ENCODE measurements around the gene DIAPH3. TPM values are rescaled to one million over a fixed set of nuclear protein-coding genes. Genes with fewer than 3 reads are reported as not detected.

DIAPH3 gene
- polyA plus RNA-seq, 3 donors, result 0.04 to 0.09 TPM; not detected in 1

- H3K4me1 Mint-ChIP-seq, result no peaks in the 10 kb centered on the region
- Histone ChIP-seq H4K20me1 (ENCODE audit: insufficient read depth, low read length) (no peaks in the 10 kb centered on the region), H3K4me3 (replicated peaks in 1 of 3; ENCODE audit: low read depth in 2 of 3, low read length in 3 of 3) (no peak overlapping the region), H3K79me2 (ENCODE audit: insufficient read depth, low read length) (no peaks in the 10 kb centered on the region), H3K4me2 (replicated peaks; ENCODE audit: extremely low read depth, low read length, poor library complexity, severe bottlenecking) (no peak overlapping the region), H3K27me3 (ENCODE audit: control insufficient read depth in 2 of 2, insufficient read depth in 2 of 2, low read length in 2 of 2) (no peaks in the 10 kb centered on the region), H3K27ac (ENCODE audit: low read depth in 1 of 2, low read length in 2 of 2) (no peak overlapping the region), H3K4me1 (ENCODE audit: control insufficient read depth in 1 of 2, insufficient read depth in 2 of 2, low read length in 2 of 2) (no peaks in the 10 kb centered on the region), H2AFZ (ENCODE audit: insufficient read depth, low read depth, low read length, poor library complexity, severe bottlenecking) (no peak overlapping the region), H3K9me3 (replicated peaks in 1 of 2; ENCODE audit: control insufficient read depth in 1 of 2, insufficient read depth in 1 of 2, low read length in 2 of 2) (no peaks in the 10 kb centered on the region), H3K36me3 (replicated peaks in 1 of 2; ENCODE audit: control insufficient read depth in 1 of 2, insufficient read depth in 2 of 2, low read length in 2 of 2) (no peaks in the 10 kb centered on the region), H3K9ac (ENCODE audit: insufficient read depth, low read length, poor library complexity, severe bottlenecking) (no peak overlapping the region)
- H3K27ac Mint-ChIP-seq, result no peak overlapping the region
- H3K36me3 Mint-ChIP-seq, result peaks cover 0 to 3% of the 10 kb centered on the region in 2 donors
- no peaks in the 10 kb centered on the region for H3K9me3 Mint-ChIP-seq
- no peak for DNase-seq
- TF ChIP-seq CTCF (IDR thresholded peaks at IDR 0.05), result no peak
- peaks cover 0 to 2% (median 0%) of the 10 kb centered on the region in 3 donors for H3K27me3 Mint-ChIP-seq (ENCODE audit: low read depth in 3 of 3)
- no peak overlapping the region for H3K4me3 Mint-ChIP-seq
- intact Hi-C loops (cut with micrococcal nuclease), result no loop called here
- WGBS (ENCODE audit: insufficient coverage), result 100% methylated on average over 3 of the region's 6 CpGs
Observed at GRCh38 chr13:59774491-59774971, 389.2 kb downstream of the DIAPH3 start.

DNA sequence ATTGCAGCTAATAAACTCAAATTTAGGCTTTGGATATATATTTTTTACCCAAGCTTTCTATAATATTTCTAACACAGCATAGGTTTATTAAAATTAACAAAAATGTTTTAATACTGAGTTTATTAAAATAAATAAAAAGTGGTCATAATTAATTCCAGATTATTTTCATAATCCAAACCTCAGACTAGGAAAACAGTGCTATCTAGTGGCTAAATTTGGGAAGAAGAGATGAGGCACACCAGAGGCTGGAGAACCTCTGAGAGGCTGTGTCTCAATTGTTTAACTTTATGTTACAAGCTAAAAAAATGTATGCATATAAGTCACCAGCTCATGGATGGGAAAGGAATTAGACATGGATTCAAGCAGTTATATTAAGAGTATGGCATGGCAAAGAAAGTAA is 392.5 kb downstream of the DIAPH3 start:
- Histone ChIP-seq H3K9me3 (replicated peaks in 1 of 2; ENCODE audit: control insufficient read depth in 1 of 2, insufficient read depth in 1 of 2, low read length in 2 of 2) (no peaks in the 10 kb centered on the region), H3K4me2 (replicated peaks; ENCODE audit: extremely low read depth, low read length, poor library complexity, severe bottlenecking) (no peak overlapping the region), H4K20me1 (ENCODE audit: insufficient read depth, low read length) (no peaks in the 10 kb centered on the region), H3K27ac (ENCODE audit: low read depth in 1 of 2, low read length in 2 of 2) (no peak overlapping the region), H3K79me2 (ENCODE audit: insufficient read depth, low read length) (no peaks in the 10 kb centered on the region), H3K36me3 (replicated peaks in 1 of 2; ENCODE audit: control insufficient read depth in 1 of 2, insufficient read depth in 2 of 2, low read length in 2 of 2) (no peaks in the 10 kb centered on the region), H2AFZ (ENCODE audit: insufficient read depth, low read depth, low read length, poor library complexity, severe bottlenecking) (no peak overlapping the region), H3K9ac (ENCODE audit: insufficient read depth, low read length, poor library complexity, severe bottlenecking) (no peak overlapping the region), H3K4me3 (replicated peaks in 1 of 3; ENCODE audit: low read depth in 2 of 3, low read length in 3 of 3) (no peak overlapping the region), H3K27me3 (ENCODE audit: control insufficient read depth in 2 of 2, insufficient read depth in 2 of 2, low read length in 2 of 2) (no peaks in the 10 kb centered on the region), H3K4me1 (ENCODE audit: control insufficient read depth in 1 of 2, insufficient read depth in 2 of 2, low read length in 2 of 2) (no peaks in the 10 kb centered on the region)
- Mint-ChIP-seq H3K36me3 (peaks cover 0 to 8% of the 10 kb centered on the region in 2 donors), H3K4me1 (no peaks in the 10 kb centered on the region), H3K9me3 (no peaks in the 10 kb centered on the region), H3K4me3 (no peak overlapping the region), H3K27ac (no peak overlapping the region), H3K27me3 (ENCODE audit: low read depth in 3 of 3) (peaks cover 0 to 2% (median 0%) of the 10 kb centered on the region in 3 donors)
- no peak for TF ChIP-seq CTCF (IDR thresholded peaks at IDR 0.05)
- intact Hi-C loops (cut with micrococcal nuclease), result no loop called here
- DNase-seq, result no peak

Data from CD14-positive monocyte (primary cell).